GM12874 (cell line): ENCODE measurements around the gene TWIST2.

ENCODE experiments used
- CTCF ChIP-seq: IDR thresholded peaks from 2 replicates; pipeline ENCODE4 v1.5.1; 2011; ENCODE audit warnings: low read depth, mild to moderate bottlenecking, control low read depth, low read length, moderate library complexity; ENCODE audit not compliant: insufficient read depth

TWIST2 gene

GRCh38 chr2:238927746-238928519 is 80.0 kb downstream of the TWIST2 start:
- TF ChIP-seq CTCF, result no peak

GRCh38 chr2:238928520-238929241 is 80.8 kb downstream of the TWIST2 start:
- no peak for TF ChIP-seq CTCF

- no peak for TF ChIP-seq CTCF
Measured at GRCh38 chr2:238929242-238930081, 81.6 kb downstream of the TWIST2 start.

GRCh38 chr2:238930216-238930615 is 82.3 kb downstream of the TWIST2 start:
- TF ChIP-seq CTCF, result no peak

- no peak for TF ChIP-seq CTCF
Measured at GRCh38 chr2:238936162-238937052, 88.5 kb downstream of the TWIST2 start.

- no peak for TF ChIP-seq CTCF
Measured at GRCh38 chr2:238938003-238938400, 90.1 kb downstream of the TWIST2 start.
